HuH-7 (cell line): ENCODE results near the gene FMN1.

Experiments
- DNase-seq: peaks from one replicate; pipeline ENCODE4 v3.0.0; 2011; ENCODE audit warnings: low spot score

The FMN1 gene

DNA sequence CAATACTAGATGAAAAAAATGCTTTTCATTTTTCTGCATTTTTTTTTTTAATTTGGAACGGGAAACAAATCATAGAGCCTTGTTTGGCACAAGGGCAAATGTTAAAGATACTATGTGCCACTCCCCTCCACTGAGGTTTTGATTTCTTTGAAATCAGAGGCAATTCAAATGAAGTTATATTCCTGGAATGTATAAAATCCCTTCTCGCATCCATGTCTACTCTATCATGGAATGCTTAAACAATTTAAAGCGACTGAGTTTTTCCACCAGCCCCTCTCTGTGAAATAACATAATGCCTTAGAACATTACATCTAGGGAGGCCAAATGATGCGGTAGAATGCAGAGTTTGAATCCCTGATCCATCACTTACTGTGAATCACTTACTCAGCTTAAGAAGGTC, 69.7 kb downstream of the FMN1 start:
- no peak for DNase-seq

DNA sequence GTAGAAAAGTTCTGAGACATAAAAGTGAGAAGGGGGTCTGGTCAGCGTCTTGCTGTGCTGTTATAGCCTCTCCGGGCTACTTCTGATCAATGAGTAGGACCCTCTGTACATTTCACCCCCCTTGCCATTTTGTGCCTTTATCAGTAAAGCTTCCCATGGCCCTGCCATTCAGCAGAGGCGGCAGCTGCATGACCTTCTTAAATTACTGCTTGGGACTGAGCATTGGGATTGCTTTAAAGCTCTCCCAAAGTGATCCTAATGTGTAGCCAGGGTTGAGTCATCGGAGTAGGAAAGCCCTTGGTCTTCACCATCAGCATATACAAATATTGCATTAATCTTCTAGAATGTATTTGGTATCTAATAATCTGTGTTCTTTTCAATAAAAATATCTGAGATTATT, 70.2 kb downstream of the FMN1 start:
- DNase-seq: no peak

DNA sequence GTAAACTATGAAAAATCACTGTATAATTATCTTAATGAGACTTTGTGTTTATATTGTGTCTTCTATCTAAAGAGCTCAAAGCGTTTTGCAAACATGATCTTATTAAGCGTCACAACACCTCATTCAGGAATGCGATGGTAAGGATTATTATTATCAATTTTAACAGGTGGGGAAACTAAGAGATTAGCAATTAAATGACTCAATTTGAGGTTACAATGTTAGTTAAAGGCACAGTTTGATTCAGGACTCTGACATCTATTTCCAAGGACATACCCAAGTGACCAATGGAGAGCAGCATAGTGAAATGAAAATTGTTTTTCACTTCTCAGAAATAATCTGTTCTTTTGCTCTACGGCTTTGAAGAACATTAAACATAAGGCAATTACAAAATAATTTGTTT, 74.6 kb downstream of the FMN1 start:
- no peak for DNase-seq

DNA sequence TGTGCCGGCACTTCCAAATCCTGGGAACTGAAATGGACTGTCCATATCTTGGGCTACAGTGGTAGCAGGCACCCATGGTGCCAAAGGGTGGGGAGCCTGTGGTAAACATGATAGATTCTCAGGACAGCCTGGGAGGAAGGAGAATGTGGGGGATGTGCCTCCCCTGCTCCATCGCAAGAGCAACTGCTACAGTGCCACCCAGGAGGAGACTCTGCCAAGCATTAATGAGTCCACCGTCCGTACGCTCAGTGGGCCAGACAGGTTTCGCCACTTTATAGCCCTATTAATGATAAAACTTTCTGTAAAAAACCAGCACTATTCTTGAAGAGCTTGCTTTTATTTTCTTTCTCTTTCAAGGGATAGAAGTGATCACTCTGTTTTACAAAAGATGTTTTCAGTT, 75.2 kb downstream of the FMN1 start:
- no peak for DNase-seq

DNA sequence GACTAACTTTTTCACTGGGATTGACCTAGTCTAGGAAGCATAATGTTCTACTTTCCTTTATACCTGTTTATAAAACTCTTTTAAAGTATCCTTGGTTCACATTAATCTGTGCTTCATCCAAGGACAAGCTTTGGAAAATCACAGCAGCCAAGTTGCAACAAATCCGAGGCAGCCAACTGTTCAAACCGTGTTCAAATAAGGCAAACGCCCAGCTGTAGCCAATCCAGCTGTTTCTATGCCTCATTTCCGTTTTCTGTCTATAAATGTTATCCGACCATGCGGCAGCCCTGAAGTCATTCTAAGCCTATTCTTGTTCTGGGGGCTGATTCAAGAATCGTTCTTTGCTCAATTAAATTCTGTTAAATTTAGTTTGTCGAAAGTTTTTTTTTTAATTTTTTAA, 78.3 kb downstream of the FMN1 start:
- DNase-seq: no peak

GRCh38 chr15:33115191-33115861, 79.2 kb downstream of the FMN1 start:
- no peak for DNase-seq

DNA sequence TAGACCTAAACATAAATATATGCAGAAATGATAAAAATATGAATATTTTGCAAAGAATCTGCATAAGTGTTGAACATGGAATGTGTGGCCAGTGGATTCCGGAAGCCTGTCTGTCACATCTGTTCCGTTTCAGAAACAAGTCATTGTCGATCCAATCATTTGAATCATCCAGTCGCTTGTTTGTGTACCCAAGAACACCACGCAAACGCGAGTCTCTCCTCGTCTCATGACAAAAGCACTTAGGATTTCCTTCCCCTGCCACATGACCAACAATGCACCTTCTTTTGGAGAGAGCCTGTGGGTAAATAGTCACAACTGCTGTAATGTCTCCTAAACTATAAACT, 80.2 kb downstream of the FMN1 start:
- no peak for DNase-seq

DNA sequence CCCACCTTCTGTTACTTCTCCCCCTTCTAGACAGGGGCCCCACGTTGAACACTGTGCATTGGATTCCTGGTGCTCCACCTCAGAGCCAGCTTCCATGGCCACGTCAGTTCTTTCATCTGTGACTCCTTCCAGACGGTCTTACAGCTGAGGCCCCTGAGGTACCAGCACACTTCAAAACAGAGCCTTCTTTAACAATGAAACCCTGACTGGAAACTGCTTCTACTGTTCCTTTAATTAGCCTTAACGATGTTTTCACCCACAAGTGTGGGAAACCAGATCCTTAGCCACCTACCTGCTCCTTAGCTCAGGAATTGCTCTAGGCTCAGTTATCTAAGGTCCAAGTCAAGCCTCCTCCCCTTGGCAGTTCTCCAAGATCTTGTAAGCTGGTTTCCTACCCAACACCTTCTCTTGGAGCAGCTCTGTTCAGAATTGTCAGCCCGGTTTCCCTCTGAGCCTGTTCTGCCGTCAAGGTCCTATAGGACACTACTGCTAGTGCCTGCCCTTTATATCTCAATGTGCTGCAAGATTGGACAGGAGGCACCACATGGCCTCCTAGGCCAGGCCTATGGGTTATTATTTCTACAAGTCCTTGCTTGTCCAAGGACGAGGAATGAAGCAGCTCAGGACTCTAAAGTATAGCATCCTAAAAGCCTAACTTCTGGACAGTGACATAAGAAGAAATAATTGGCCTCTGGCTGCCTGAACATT, 80.7 kb downstream of the FMN1 start:
- DNase-seq: no peak

DNA sequence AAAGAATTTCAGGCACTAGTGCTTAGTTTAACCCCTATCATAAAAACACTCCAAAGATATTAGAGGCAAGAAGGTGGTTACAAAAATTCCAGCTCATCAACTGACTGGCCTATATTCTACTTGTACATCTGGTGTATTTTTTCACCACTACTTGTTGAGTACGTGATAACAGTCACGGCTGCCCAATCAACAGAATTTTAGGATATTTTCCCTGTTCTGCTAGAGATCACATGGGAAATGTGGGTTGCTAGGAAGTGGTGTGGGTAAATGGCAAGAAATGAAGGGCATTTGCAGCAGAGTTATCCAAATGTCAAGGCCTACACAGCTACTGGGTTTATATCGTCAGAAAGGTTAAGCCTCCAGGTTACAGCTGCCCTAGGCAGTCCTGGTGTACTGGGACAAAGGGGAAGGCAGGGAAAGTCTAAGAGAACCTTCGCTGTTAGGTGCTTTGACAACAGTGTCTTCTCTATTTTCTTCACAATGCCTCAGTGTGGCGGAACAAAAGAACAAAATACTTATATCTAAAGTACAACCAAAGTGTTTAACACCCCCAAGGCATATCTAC, 81.9 kb downstream of the FMN1 start:
- no peak for DNase-seq

GRCh38 chr15:33111041-33111451, 83.5 kb downstream of the FMN1 start:
- DNase-seq: no peak

- DNase-seq: no peak
These were observed 85.2 kb downstream of the FMN1 start for GRCh38 chr15:33109345-33109744.

DNA sequence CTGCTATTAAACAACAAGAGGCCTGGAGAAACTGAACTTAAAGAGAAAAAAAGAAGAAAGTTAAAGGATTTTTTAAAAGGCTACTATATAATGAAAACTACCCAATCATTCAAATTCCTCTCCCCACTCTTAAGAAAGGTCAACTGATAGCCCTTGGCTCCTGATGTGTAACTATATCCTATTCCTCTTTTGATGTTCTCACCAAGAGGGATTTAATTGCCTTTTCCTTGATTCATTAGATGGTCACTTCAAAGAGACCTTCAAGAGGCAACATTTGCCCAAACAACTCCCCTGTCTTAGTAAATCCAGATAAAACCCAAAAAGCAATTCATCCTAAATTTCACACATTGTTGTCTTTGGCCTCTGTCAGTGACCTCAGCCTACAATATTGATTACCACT, 86.0 kb downstream of the FMN1 start:
- DNase-seq: no peak

DNA sequence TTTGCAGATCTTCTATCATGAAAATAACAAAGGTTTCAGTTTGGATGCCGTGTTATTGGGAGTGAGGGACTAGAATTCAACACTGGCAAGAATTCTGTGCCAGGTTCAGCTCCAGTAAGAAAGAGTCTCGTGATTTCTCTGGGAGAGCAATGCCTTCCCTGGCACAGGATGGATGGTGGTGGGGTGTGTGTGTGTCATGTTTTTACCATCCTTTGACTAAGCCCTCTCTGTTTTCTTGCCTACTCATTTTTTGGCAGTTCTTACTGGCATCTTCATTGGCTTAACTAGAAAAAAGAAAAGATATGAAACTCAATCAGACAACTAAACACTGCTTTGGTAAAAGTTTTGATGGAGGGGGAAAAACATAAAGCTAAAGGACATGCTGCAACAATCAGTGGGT, 86.6 kb downstream of the FMN1 start:
- DNase-seq: no peak

- DNase-seq: no peak
These were observed 90.3 kb downstream of the FMN1 start for GRCh38 chr15:33104212-33104611.

GRCh38 chr15:33101036-33101435, 93.5 kb downstream of the FMN1 start:
- DNase-seq: no peak

DNA sequence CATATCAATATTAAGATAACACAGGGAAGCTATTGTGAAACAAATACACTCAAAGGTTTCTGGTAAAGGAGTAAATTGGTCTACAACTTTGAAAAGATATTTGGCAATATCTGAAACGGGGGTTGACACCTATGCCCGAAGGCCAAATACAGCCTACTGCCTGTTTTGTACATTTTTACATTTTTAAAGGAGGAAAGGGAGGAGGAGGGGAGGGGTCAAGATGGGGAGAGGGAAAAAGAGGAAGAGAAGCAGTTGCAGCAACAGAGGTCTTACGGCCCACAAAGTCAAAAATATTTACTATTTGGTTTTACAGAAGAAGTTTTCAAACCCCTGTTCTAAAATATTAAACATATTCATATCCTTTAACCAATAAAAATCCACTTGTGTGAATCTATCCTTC, 94.2 kb downstream of the FMN1 start:
- DNase-seq: no peak

- no peak for DNase-seq
These were observed 94.8 kb downstream of the FMN1 start for GRCh38 chr15:33099739-33100138.

GRCh38 chr15:33099213-33099612, 95.3 kb downstream of the FMN1 start:
- no peak for DNase-seq

GRCh38 chr15:33098094-33099058, 96.1 kb downstream of the FMN1 start:
- DNase-seq: no peak

DNA sequence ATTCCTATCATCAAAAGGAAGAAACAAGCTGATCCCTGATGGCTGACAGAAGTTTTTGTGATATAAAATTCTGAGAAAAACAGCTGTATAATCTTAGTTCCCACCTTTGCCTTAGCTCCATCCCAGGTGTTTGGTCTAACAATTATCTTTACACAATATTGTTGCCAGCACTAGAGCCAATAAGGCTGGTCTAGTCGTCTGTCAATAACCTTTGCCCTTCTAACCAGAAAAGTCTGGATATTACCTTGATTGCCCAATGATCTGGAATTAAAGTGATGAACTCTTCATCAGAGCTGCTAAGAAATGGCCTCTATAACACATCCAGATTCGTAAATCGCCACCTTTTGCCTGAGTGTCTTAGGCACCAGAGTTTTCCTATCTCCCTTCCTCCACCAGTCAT, 98.4 kb downstream of the FMN1 start:
- DNase-seq: no peak

DNA sequence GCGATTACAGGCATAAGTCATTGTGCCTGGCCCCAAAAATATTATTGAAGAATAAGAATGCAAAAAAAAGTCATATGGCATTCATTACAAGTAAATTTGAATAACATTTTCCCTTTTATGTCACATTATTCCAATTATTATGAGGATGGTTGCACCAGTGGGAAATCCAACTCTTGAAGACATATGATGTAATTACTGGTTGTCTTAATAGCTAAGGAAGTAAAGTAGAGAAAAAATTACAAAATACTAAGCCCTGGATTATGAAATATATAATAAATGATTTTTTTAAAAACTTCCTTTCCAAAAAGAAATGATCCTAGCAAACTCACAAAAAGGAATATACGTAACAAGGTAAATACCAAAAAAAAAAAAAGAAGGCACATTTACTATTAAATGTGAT, 98.9 kb downstream of the FMN1 start:
- no peak for DNase-seq

DNA sequence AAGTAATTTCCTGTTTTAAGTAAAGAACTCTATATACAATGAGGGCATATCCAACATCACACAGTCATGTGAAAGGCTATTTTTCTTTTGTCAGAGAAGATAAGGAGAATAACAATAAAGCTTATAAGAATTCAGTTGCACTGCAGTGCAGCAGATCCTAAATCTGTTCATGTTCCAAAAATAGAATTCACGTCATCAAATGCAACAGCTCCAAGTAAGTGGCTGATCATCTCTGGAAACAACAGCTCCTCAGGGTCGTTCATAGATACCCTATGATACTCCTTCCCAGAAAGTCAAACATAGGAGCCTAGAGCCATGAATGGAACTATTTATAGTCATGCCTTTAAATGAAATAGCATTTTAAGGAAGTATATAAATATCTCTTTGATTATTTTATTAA, 100.2 kb downstream of the FMN1 start:
- DNase-seq: no peak

- no peak for DNase-seq
These were observed 101.3 kb downstream of the FMN1 start for GRCh38 chr15:33093222-33093621.
